ENCODE data around the gene MOCS3.

- TF ChIP-seq CTCF (IDR thresholded peaks at IDR 0.05) (no peak), POLR2A (IDR thresholded peaks at IDR 0.05) (no peak)
These were observed 50.1 kb downstream of the MOCS3 start for GRCh38 chr20:51008718-51009117.
